ENCODE measurements around the gene CYRIA. TPM values are rescaled to one million over a fixed set of nuclear protein-coding genes. Genes with fewer than 3 reads are reported as not detected.

CYRIA gene
- total RNA-seq, 4 donors from 2014 or later: 10.3 to 13.3 (median 11.2) TPM

DNA sequence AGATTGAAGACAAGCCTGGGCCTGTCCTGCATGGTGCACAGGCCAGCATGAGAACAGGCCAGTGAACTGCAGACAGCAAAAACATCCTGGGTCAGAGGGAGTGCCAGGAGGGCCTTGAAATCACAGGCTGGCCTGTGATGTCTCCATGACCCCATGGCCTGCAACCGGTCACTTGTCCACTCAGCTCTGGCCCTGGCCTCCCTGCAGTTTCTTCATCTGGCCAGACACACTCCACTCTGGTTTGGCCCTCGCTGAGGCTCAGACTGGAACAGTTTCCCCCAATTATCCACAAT, 12.6 kb downstream of the CYRIA start:
- Histone ChIP-seq H3K4me3 (no peak overlapping the region), H3K27ac (replicated peaks in 1 of 4) (peak overlapping the region; percentile 72 to 80 (median 76)), H3K27me3 (no peaks in the 10 kb centered on the region), H3K36me3 (no peaks in the 10 kb centered on the region), H3K4me1 (peaks cover 50 to 82% (median 74%) of the 10 kb centered on the region in 4 donors), H3K9me3 (no peaks in the 10 kb centered on the region)
- intact Hi-C loops (cut with DNase I): no loop called here
- DNase-seq (ENCODE audit: extremely low spot score): no peak
- TF ChIP-seq POLR2A (IDR thresholded peaks at IDR 0.05; ENCODE audit: low read depth): no peak
- no peak for TF ChIP-seq CTCF (IDR thresholded peaks at IDR 0.05)
- no peak for TF ChIP-seq EP300 (IDR thresholded peaks at IDR 0.05)
- no peak for TF ChIP-seq POLR2AphosphoS5 (IDR thresholded peaks at IDR 0.05)
- 49% methylated on average over 2 of the region's 2 CpGs for WGBS

DNA sequence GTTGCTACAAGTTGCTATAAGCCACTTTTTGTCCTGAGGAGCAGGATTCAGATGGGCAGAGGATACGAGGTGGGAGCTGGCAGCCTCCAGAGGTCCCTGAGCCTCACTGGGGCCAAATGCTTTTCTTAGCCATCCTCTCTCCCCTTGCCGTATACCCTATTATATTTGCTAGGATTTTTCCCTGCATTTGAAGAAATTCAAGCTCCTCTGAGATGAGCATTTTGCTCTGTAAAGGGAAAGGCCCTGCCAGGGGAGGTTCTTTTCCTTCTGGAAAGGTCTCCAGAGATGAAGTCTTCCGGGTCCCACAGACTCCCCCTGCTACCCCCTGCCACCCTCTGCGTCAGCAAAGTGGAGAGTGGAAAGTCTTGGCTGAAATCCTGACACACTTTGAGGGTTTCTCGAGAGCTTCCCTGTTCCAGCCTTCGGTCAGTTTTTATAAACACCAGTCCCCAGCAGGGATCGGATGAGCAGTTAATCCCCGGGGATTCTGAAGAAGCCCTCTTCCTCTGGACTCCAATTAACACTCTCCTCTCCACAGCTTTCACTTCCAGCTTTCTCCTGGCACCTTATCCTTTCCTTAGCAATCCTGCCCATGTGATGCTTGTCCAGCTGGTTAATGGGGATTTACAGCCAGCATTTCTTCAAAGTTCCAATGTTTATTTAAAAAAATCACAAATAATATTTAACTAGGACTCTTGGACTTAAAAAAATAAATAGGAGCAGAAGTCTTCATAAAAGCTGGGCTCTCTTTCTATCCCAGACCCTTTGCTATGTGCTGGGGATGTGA, 13.1 kb downstream of the CYRIA start:
- Histone ChIP-seq H3K9me3 (no peaks in the 10 kb centered on the region), H3K27me3 (no peaks in the 10 kb centered on the region), H3K4me3 (peak overlapping the region in 1 of 4 donors; percentile 10), H3K4me1 (peaks cover 50 to 79% (median 70%) of the 10 kb centered on the region in 4 donors), H3K36me3 (no peaks in the 10 kb centered on the region), H3K27ac (replicated peaks in 1 of 4) (peak overlapping the region; percentile 72 to 80 (median 76))
- intact Hi-C loops (cut with DNase I): no loop called here
- DNase-seq (ENCODE audit: extremely low spot score): no peak
- whole genome bisulfite sequencing: 22% methylated on average over 8 of the region's 8 CpGs
- TF ChIP-seq CTCF (IDR thresholded peaks at IDR 0.05) (no peak), POLR2A (IDR thresholded peaks at IDR 0.05; ENCODE audit: low read depth) (no peak), EP300 (IDR thresholded peaks at IDR 0.05) (no peak), POLR2AphosphoS5 (IDR thresholded peaks at IDR 0.05) (no peak)

DNA sequence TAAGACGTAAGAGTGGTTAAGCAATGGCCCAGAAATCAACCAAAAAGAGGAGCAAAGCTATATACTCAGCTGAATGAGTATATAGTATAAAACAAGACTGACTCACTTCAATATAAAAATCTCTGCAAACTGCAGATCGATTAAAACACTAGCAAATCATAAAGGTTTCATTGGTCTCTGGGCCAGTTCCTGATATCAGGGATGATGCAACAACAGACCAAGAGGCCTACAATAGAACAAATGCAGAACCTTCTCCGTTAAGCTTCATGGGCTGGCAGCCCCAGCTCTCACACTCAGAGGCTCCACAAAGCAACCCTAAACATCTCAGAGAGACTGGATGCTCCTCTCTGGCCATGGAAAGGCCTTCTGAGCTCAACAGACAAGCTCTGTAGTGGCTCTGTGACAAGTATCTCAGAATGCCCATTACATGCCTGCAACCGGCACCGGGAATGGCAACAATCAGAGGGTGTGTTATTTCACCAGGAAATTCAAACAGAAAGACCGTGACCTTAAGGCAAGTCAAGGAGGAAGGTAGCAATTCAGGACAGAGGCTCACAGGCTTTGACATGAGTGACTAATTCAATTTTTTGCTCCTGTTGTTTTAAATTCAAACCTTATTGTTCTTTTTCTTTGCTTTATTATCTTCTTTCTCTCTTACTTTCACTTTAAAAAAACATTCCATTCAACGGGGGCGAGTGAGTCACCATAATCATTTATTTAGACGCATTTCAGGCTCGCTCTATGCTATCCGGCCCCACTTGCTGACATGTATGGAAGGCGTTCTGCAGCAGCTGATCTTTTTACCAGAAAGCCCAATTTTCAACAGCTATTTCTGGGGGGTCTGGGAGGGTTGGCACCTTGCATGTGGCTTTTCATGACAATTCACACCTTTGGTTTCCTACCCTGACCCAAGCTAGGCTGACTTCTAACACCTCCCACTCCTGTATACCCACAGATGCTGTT, 15.1 kb downstream of the CYRIA start:
- Histone ChIP-seq H3K27me3 (no peaks in the 10 kb centered on the region), H3K27ac (replicated peaks in 1 of 4) (peak overlapping the region; percentile 52 to 80 (median 68)), H3K4me1 (peaks cover 36 to 60% (median 57%) of the 10 kb centered on the region in 4 donors), H3K36me3 (no peaks in the 10 kb centered on the region), H3K9me3 (no peaks in the 10 kb centered on the region), H3K4me3 (peak overlapping the region; percentile 37 to 49 (median 42))
- WGBS: 20% methylated on average over 12 of the region's 12 CpGs
- intact Hi-C loops (cut with DNase I): no loop called here
- TF ChIP-seq POLR2A (IDR thresholded peaks at IDR 0.05; ENCODE audit: low read depth) (no peak), EP300 (IDR thresholded peaks at IDR 0.05) (no peak), POLR2AphosphoS5 (IDR thresholded peaks at IDR 0.05) (peak in 1 of 2 donors; percentile 13), CTCF (IDR thresholded peaks at IDR 0.05) (no peak)
- DNase-seq (ENCODE audit: extremely low spot score): no peak

DNA sequence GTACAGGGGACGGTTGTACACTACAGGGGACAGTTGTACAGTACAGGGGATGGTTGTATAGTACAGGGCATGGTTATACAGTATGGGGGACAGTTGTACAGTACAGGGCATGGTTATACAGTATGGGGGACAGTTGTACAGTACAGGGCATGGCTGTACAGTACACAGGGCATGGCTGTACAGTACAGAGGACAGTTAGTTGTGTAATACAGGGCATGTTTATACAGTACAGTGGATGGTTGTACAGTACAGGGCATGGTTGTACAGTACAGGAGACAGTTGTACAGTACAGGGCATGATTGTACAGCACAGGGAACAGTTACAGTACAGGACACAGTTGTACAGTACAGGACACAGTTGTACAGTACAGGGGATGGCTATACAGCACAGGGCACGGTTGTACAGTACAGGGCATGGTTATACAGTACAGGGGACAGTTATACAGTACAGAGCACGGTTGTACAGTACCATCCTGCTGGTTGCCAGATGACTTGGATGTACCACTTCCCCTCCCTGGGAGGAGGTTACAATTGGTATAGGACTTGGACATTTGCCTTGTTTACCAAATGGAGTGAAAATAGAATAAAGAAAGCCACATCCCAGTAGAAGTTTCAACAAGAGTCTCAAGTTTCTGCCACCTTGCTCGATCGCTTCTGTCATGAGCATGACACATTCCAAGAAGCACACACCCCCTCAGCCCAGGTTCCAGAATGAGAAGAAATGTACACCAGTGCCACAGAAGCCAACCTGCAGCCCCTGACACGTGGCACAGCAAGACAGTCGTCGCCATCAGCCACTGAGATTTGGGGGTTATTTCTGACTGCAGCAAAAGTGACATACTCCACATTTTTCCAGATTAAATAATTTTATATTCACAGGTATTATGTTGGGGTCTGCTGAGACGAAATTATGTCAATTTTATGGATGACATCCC, 16.0 kb downstream of the CYRIA start:
- intact Hi-C loops (cut with DNase I): no loop called here
- Histone ChIP-seq H3K4me3 (no peak overlapping the region), H3K9me3 (no peaks in the 10 kb centered on the region), H3K27me3 (no peaks in the 10 kb centered on the region), H3K27ac (replicated peaks in 1 of 4) (peak overlapping the region in 2 of 4 donors; percentile 72 to 80), H3K4me1 (peaks cover 33 to 54% (median 53%) of the 10 kb centered on the region in 4 donors), H3K36me3 (no peaks in the 10 kb centered on the region)
- no peak for TF ChIP-seq POLR2A (IDR thresholded peaks at IDR 0.05; ENCODE audit: low read depth)
- TF ChIP-seq EP300 (IDR thresholded peaks at IDR 0.05): no peak
- TF ChIP-seq CTCF (IDR thresholded peaks at IDR 0.05): no peak
- TF ChIP-seq POLR2AphosphoS5 (IDR thresholded peaks at IDR 0.05): no peak
- no peak for DNase-seq (ENCODE audit: extremely low spot score)
- 71% methylated on average over 9 of the region's 9 CpGs for WGBS
